Neural progenitor cell (in vitro differentiated cells): ENCODE results near the gene SCFD2. TPM values are rescaled to one million over a fixed set of nuclear protein-coding genes. Genes with fewer than 3 reads are reported as not detected.

Experiments
- DNase-seq: peaks from one replicate; pipeline ENCODE4 v3.0.0-alpha.2; 2016; ENCODE audit warnings: low spot score
- H2AFZ ChIP-seq: fragments of 200-600 bp; sonication (generic); replicated peaks from 2 replicates; pipeline ENCODE4 v1.6.1; 2016; ENCODE audit warnings: antibody characterized with exemption
- H3F3A ChIP-seq: fragments of 200-600 bp; sonication (generic); 2 replicates; pipeline ENCODE4 v1.6.1; 2016; ENCODE audit warnings: antibody characterized with exemption, low read depth
- H3K27ac ChIP-seq: fragments of 200-600 bp; sonication (generic); 2 replicates; pipeline ENCODE4 v1.5.1; 2016; ENCODE audit warnings: mild to moderate bottlenecking
- H3K27me3 ChIP-seq: fragments of 200-600 bp; sonication (generic); 2 replicates; pipeline ENCODE4 v1.6.1; 2016; ENCODE audit warnings: mild to moderate bottlenecking, moderate library complexity
- H3K36me3 ChIP-seq: fragments of 200-600 bp; sonication (generic); 2 replicates; pipeline ENCODE4 v1.5.1; 2016
- H3K4me1 ChIP-seq: fragments of 200-600 bp; sonication (generic); 2 replicates; pipeline ENCODE4 v1.6.1; 2016; ENCODE audit warnings: mixed run types
- H3K4me2 ChIP-seq: fragments of 200-600 bp; sonication (generic); 2 replicates; pipeline ENCODE4 v1.6.1; 2016
- H3K4me3 ChIP-seq: fragments of 200-600 bp; sonication (generic); 2 replicates; pipeline ENCODE4 v1.5.1; 2016
- H3K79me2 ChIP-seq: fragments of 200-600 bp; sonication (generic); 2 replicates; pipeline ENCODE4 v1.6.1; 2016; ENCODE audit warnings: low read depth
- H3K9ac ChIP-seq: fragments of 200-600 bp; sonication (generic); 2 replicates; pipeline ENCODE4 v1.6.1; 2016
- H3K9me3 ChIP-seq: fragments of 200-600 bp; sonication (generic); 2 replicates; pipeline ENCODE4 v1.5.1; 2016; ENCODE audit warnings: low read depth
- H4K20me1 ChIP-seq: fragments of 200-600 bp; sonication (generic); 2 replicates; pipeline ENCODE4 v1.6.1; 2016; ENCODE audit warnings: low read depth
- H3K27ac Mint-ChIP-seq: 3 replicates; pipeline ENCODE4 v1.8.0; 2021; ENCODE audit warnings: mixed read lengths
- H3K27me3 Mint-ChIP-seq: 2 replicates; pipeline ENCODE4 v1.8.0; 2022; ENCODE audit warnings: low read depth, mild to moderate bottlenecking, inconsistent platforms, moderate library complexity, mixed read lengths; ENCODE audit not compliant: insufficient read depth
- H3K36me3 Mint-ChIP-seq: 3 replicates; pipeline ENCODE4 v1.8.0; 2021; ENCODE audit warnings: mixed read lengths
- H3K4me1 Mint-ChIP-seq: 3 replicates; pipeline ENCODE4 v1.8.0; 2021; ENCODE audit warnings: mixed read lengths
- H3K4me3 Mint-ChIP-seq: 3 replicates; pipeline ENCODE4 v1.8.0; 2021; ENCODE audit warnings: mild to moderate bottlenecking, moderate library complexity, mixed read lengths
- H3K9me3 Mint-ChIP-seq: 3 replicates; pipeline ENCODE4 v1.8.0; 2020; ENCODE audit warnings: mixed read lengths
- EZH2 ChIP-seq: fragments of 200-600 bp; sonication (generic); IDR thresholded peaks from 2 replicates; pipeline ENCODE4 v1.6.1; 2017; ENCODE audit warnings: antibody characterized with exemption, mild to moderate bottlenecking, moderate library complexity
- EZH2phosphoT487 ChIP-seq: fragments of 200-600 bp; sonication (generic); IDR thresholded peaks from 2 replicates; pipeline ENCODE4 v1.6.1; 2017; ENCODE audit warnings: antibody characterized with exemption
- total RNA-seq: library from RNA; depleted of rRNA; stranded (reverse); fragments of >200 nt; gene quantifications from 2 replicates; pipeline ENCODE4 v1.2.3, GENCODE V29; 2015; ENCODE audit warnings: low replicate concordance
- TF ChIP-seq, protein P1 (sequence below): fragments of 200-600 bp; sonication (generic); IDR thresholded peaks from 2 replicates; pipeline ENCODE4 v1.5.1; 2017; ENCODE audit warnings: antibody characterized with exemption, mild to moderate bottlenecking

Gene SCFD2
- total RNA-seq, 1 donor from 2014 or later: 4.8 TPM

DNA sequence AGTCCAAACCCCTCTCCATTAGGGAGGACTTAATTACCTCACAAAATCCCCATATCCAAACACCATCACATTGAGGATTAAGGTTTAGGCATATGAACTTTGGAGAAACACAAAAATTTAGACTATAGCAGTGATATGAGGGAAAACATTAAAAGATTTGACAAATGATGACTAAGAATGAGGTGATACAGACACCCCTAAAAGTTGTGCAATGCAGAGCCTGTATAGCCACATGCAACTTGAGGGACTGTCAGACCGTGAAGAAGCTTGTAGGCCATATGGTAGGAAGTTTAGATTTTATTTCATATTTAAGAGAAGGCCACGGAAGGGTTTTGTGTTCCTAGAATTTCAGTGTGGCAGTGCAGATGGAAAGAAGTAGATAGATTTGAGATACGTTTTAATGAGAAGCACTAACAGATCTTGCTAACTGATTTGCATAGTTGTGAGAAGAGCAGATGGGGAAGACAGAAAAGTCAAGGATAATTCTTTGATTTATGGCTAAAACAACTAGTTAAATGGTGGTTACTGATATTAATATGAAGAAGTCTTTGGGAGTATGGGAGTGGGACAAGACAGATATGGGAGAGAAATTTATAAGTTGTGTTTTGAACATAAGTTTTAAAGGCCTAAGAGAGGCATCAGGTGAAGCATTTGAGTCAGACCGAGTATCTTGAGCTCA is 6.1 kb upstream of the SCFD2 start:
- no peak for DNase-seq
- Histone ChIP-seq H3K79me2 (no peaks in the 10 kb centered on the region), H3K4me2 (no peak overlapping the region), H3K4me1 (no peaks in the 10 kb centered on the region), H3K9ac (no peak overlapping the region), H2AFZ (no peak overlapping the region), H3K4me3 (no peak overlapping the region), H3F3A (no peaks in the 10 kb centered on the region), H4K20me1 (no peaks in the 10 kb centered on the region), H3K36me3 (no peaks in the 10 kb centered on the region), H3K9me3 (no peaks in the 10 kb centered on the region), H3K27me3 (peaks cover 83% of the 10 kb centered on the region), H3K27ac (no peak overlapping the region)
- H3K4me1 Mint-ChIP-seq: no peaks in the 10 kb centered on the region
- no peak for TF ChIP-seq EZH2
- TF ChIP-seq, protein P1, sequence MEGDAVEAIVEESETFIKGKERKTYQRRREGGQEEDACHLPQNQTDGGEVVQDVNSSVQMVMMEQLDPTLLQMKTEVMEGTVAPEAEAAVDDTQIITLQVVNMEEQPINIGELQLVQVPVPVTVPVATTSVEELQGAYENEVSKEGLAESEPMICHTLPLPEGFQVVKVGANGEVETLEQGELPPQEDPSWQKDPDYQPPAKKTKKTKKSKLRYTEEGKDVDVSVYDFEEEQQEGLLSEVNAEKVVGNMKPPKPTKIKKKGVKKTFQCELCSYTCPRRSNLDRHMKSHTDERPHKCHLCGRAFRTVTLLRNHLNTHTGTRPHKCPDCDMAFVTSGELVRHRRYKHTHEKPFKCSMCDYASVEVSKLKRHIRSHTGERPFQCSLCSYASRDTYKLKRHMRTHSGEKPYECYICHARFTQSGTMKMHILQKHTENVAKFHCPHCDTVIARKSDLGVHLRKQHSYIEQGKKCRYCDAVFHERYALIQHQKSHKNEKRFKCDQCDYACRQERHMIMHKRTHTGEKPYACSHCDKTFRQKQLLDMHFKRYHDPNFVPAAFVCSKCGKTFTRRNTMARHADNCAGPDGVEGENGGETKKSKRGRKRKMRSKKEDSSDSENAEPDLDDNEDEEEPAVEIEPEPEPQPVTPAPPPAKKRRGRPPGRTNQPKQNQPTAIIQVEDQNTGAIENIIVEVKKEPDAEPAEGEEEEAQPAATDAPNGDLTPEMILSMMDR: no peak
- TF ChIP-seq EZH2phosphoT487: no peak
- peaks cover 4% of the 10 kb centered on the region for H3K27me3 Mint-ChIP-seq
- no peak overlapping the region for H3K27ac Mint-ChIP-seq
- no peaks in the 10 kb centered on the region for H3K36me3 Mint-ChIP-seq
- no peak overlapping the region for H3K4me3 Mint-ChIP-seq
- H3K9me3 Mint-ChIP-seq: no peaks in the 10 kb centered on the region

DNA sequence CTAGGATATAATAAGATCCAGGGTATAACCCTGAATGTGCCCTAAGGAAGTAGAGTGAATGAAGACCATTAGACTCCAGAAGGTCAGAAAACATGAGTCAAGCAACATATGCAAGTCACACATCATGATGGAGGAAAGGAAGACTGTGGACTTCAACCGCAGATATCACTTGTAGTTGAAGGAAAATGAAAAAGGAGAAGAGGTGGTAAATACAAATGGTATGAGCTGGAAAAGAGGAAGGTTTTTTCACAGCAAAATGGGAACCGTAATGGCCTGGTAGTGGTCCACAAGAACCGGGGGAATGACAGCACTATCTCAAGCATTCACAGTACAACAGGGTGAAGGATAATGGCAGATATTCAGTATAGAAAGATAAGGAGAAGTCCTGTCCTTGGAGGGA is 5.2 kb upstream of the SCFD2 start:
- peaks cover 4% of the 10 kb centered on the region for H3K27me3 Mint-ChIP-seq
- H3K4me1 Mint-ChIP-seq: peaks cover 6% of the 10 kb centered on the region
- Histone ChIP-seq H3K4me2 (no peak overlapping the region), H3K27ac (no peak overlapping the region), H3K27me3 (peaks cover 89% of the 10 kb centered on the region), H3F3A (no peaks in the 10 kb centered on the region), H3K9me3 (no peaks in the 10 kb centered on the region), H3K9ac (no peak overlapping the region), H3K36me3 (no peaks in the 10 kb centered on the region), H3K79me2 (no peaks in the 10 kb centered on the region), H3K4me3 (no peak overlapping the region), H2AFZ (no peak overlapping the region), H3K4me1 (no peaks in the 10 kb centered on the region), H4K20me1 (no peaks in the 10 kb centered on the region)
- H3K27ac Mint-ChIP-seq: no peak overlapping the region
- H3K4me3 Mint-ChIP-seq: no peak overlapping the region
- TF ChIP-seq, protein P1: no peak
- TF ChIP-seq EZH2 (no peak), EZH2phosphoT487 (no peak)
- H3K36me3 Mint-ChIP-seq: no peaks in the 10 kb centered on the region
- no peak for DNase-seq
- no peaks in the 10 kb centered on the region for H3K9me3 Mint-ChIP-seq

DNA sequence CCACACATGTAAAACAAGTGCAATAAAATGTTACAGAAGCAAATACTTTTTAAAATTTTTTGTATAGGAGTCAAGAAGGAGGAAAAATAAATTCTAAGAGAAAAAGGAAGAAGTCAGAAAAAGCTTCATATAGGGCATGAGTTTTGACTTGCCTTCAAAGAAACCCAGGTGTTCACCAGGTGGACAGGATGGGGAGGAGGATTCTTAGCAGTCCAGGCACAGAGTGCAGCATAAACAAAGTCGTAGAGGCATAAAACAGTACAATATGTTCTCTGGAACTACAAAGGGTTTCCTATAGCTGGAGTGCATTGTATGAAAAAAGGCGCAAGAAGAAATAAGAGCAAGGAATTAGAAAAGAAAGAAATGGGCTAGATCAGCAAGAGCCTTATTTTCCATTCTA is 1.9 kb upstream of the SCFD2 start:
- H3K4me3 ChIP-seq: no peak overlapping the region
- no peaks in the 10 kb centered on the region for H3K9me3 ChIP-seq
- peaks cover 64% of the 10 kb centered on the region for H3K27me3 ChIP-seq
- Mint-ChIP-seq H3K27ac (no peak overlapping the region), H3K27me3 (peaks cover 4% of the 10 kb centered on the region), H3K4me1 (peaks cover 20% of the 10 kb centered on the region), H3K9me3 (no peaks in the 10 kb centered on the region), H3K36me3 (no peaks in the 10 kb centered on the region), H3K4me3 (no peak overlapping the region)
- no peaks in the 10 kb centered on the region for H4K20me1 ChIP-seq
- H3K27ac ChIP-seq: no peak overlapping the region
- no peak overlapping the region for H2AFZ ChIP-seq
- H3K4me2 ChIP-seq: no peak overlapping the region
- no peaks in the 10 kb centered on the region for H3K36me3 ChIP-seq
- H3K4me1 ChIP-seq: peaks cover 8% of the 10 kb centered on the region
- peaks cover 5% of the 10 kb centered on the region for H3F3A ChIP-seq
- TF ChIP-seq, protein P1: no peak
- DNase-seq: no peak
- no peaks in the 10 kb centered on the region for H3K79me2 ChIP-seq
- no peak overlapping the region for H3K9ac ChIP-seq
